HepG2 (cell line): ENCODE results near the gene P2RX2. TPM values are rescaled to one million over a fixed set of nuclear protein-coding genes. Genes with fewer than 3 reads are reported as not detected.

Experiments used
- BCL6 ChIP-seq: IDR thresholded peaks from 2 replicates; pipeline ENCODE4 v1.6.1; 2016; ENCODE audit warnings: missing genetic modification reagents, missing compliant biosample characterization
- CCDC6 ChIP-seq: sonication (generic); formaldehyde crosslinking; IDR thresholded peaks from 2 replicates; pipeline ENCODE4 v1.8.1; 2022; ENCODE audit warnings: mild to moderate bottlenecking, missing genetic modification reagents, moderate library complexity
- DMAP1 ChIP-seq: IDR thresholded peaks from 2 replicates; pipeline ENCODE4 v1.6.1; 2016
- IRF2 ChIP-seq: IDR thresholded peaks from 2 replicates; pipeline ENCODE4 v1.6.1; 2018; ENCODE audit warnings: missing genetic modification reagents, missing compliant biosample characterization
- JUN ChIP-seq: sonication (generic); formaldehyde crosslinking; IDR thresholded peaks from 2 replicates; pipeline ENCODE4 v1.4.0; 2020; ENCODE audit warnings: mild to moderate bottlenecking, missing genetic modification reagents
- MTERF4 ChIP-seq: sonication (generic); formaldehyde crosslinking; IDR thresholded peaks from 2 replicates; pipeline ENCODE4 v1.8.0; 2023; ENCODE audit warnings: mild to moderate bottlenecking, missing genetic modification reagents
- PBX2 ChIP-seq: IDR thresholded peaks from 2 replicates; pipeline ENCODE4 v1.6.1; 2016; ENCODE audit warnings: control low read depth
- SNAI1 ChIP-seq: sonication (generic); formaldehyde crosslinking; IDR thresholded peaks from 2 replicates; pipeline ENCODE4 v1.5.0; 2020; ENCODE audit warnings: mild to moderate bottlenecking, missing genetic modification reagents, borderline replicate concordance
- ZBTB1 ChIP-seq: sonication (generic); formaldehyde crosslinking; IDR thresholded peaks from 2 replicates; pipeline ENCODE4 v1.4.0; 2020; ENCODE audit warnings: missing genetic modification reagents, borderline replicate concordance
- ZNF280D ChIP-seq: sonication (generic); formaldehyde crosslinking; IDR thresholded peaks from 2 replicates; pipeline ENCODE4 v1.5.1; 2020; ENCODE audit warnings: mild to moderate bottlenecking, missing genetic modification reagents
- ZNF512B ChIP-seq: sonication (generic); formaldehyde crosslinking; IDR thresholded peaks from 2 replicates; pipeline ENCODE4 v1.5.1; 2020; ENCODE audit warnings: missing genetic modification reagents, mild to moderate bottlenecking, borderline replicate concordance
- ZNF670 ChIP-seq: sonication (generic); formaldehyde crosslinking; IDR thresholded peaks from 2 replicates; pipeline ENCODE4 v1.8.0; 2022; ENCODE audit warnings: mild to moderate bottlenecking, missing genetic modification reagents, borderline replicate concordance
- ZNF691 ChIP-seq: sonication (generic); formaldehyde crosslinking; IDR thresholded peaks from 2 replicates; pipeline ENCODE4 v1.4.0; 2020; ENCODE audit warnings: missing genetic modification reagents, low read depth, mild to moderate bottlenecking, borderline replicate concordance
- ZNF737 ChIP-seq: sonication (generic); formaldehyde crosslinking; IDR thresholded peaks from 2 replicates; pipeline ENCODE4 v1.5.0; 2020; ENCODE audit warnings: missing genetic modification reagents, mild to moderate bottlenecking, borderline replicate concordance
- ZNF788 ChIP-seq: sonication (generic); formaldehyde crosslinking; IDR thresholded peaks from 2 replicates; pipeline ENCODE4 v1.5.0; 2020; ENCODE audit warnings: mild to moderate bottlenecking, missing genetic modification reagents, borderline replicate concordance
- ZNF800 ChIP-seq: sonication (generic); formaldehyde crosslinking; IDR thresholded peaks from 2 replicates; pipeline ENCODE4 v1.4.0; 2020; ENCODE audit warnings: missing genetic modification reagents
- polyA plus RNA-seq, 8 experiments: library from polyadenylated mRNA; depleted of rRNA in 3 of 8; stranded (reverse) in 7 of 8; unstranded in 1 of 8; fragments of >200 nt; fragmentation: Illumina TruSeq in 4 of 8; extraction: Trizol in 4 of 8; gene quantifications; 2 replicates each; pipeline versions ENCODE4 v1.2.1 to v1.2.3, GENCODE V29; 2011 to 2016; ENCODE audit warnings: low read depth in 4 of 8, missing spikeins in 1 of 8, mixed read lengths in 1 of 8; ENCODE audit not compliant: insufficient read depth in 1 of 8
- total RNA-seq, 5 experiments: library from RNA; depleted of rRNA; stranded (reverse); fragments of >200 nt; fragmentation: Illumina TruSeq; extraction: Trizol; gene quantifications; 2 replicates each; pipeline ENCODE4 v1.2.3, GENCODE V29; 2016; ENCODE audit warnings: low read depth in 1 of 5

P2RX2 gene
- total and polyA plus RNA-seq, 2 of the 13 experiments (the other 11 are each of a cell fraction or from before 2014, with no cell fraction given) = not detected

- peak; percentile 38; the same call in 1 of the 2 replicates for TF ChIP-seq MTERF4
- peak; percentile 82 for TF ChIP-seq ZNF670 (CRISPR knock-in tag)
- 0 out of 2 replicates have a peak, but pooled peaks have one; percentile 36 for TF ChIP-seq ZNF737 (CRISPR knock-in tag)
- peak; percentile 24; the same call in 1 of the 2 replicates for TF ChIP-seq ZNF691 (CRISPR knock-in tag)
- peak; percentile 67 for TF ChIP-seq BCL6 (CRISPR knock-in tag)
- peak; percentile 59; the same call in 1 of the 2 replicates for TF ChIP-seq ZNF800 (CRISPR knock-in tag)
- TF ChIP-seq DMAP1 (CRISPR knock-in tag) = no peak
- peak; percentile 41 for TF ChIP-seq IRF2 (CRISPR knock-in tag)
- peak; percentile 45; the same call in 1 of the 2 replicates for TF ChIP-seq JUN (CRISPR knock-in tag)
- TF ChIP-seq SNAI1 (CRISPR knock-in tag) = 0 out of 2 replicates have a peak, but pooled peaks have one; percentile 55
- TF ChIP-seq ZNF788 = no peak; the same call in 1 of the 2 replicates
- TF ChIP-seq PBX2 (CRISPR knock-in tag) = no peak
- TF ChIP-seq ZNF512B = 0 out of 2 replicates have a peak, but pooled peaks have one; percentile 67
- peak; percentile 67; the same call in 1 of the 2 replicates for TF ChIP-seq ZBTB1 (CRISPR knock-in tag)
- TF ChIP-seq CCDC6 (CRISPR knock-in tag) = peak; percentile 54; the same call in 1 of the 2 replicates
- TF ChIP-seq ZNF280D (CRISPR knock-in tag) = no peak
These were observed 10.1 kb upstream of the P2RX2 start (continued) for GRCh38 chr12:132608231-132609171.
